A673 (cell line): ENCODE measurements around the gene TTC28. TPM values are rescaled to one million over a fixed set of nuclear protein-coding genes. Genes with fewer than 3 reads are reported as not detected.

Experiments
- BruUV-seq: library from RNA; stranded (reverse); fragments of 400-500 nt; replicated peaks from 2 replicates; lab custom pipeline; 2021; lab: Mats Ljungman, UMichigan
- CTCF ChIA-PET: fragments of 300-600 bp; sonication (Branson Sonifier 250); formaldehyde crosslinking; loops from one replicate; lab custom pipeline; 2022; ENCODE audit warnings: antibody characterized with exemption; lab: Charles Lee
- POLR2A ChIA-PET: fragments of 300-600 bp; sonication (Branson Sonifier 250); formaldehyde crosslinking; loops from one replicate; lab custom pipeline; 2022; ENCODE audit warnings: antibody characterized with exemption; ENCODE audit not compliant: low non-redundant PET; lab: Charles Lee
- DNase-seq: peaks from one replicate; pipeline ENCODE4 v3.0.0-alpha.2; 2015; ENCODE audit warnings: low spot score
- H3K27ac ChIP-seq: fragments of 200-600 bp; sonication (generic); 2 replicates; pipeline ENCODE4 v1.5.1; 2016; ENCODE audit warnings: mixed run types, low read depth, mild to moderate bottlenecking, mixed read lengths, antibody characterized with exemption, low read length; ENCODE audit not compliant: poor library complexity, severe bottlenecking
- H3K27me3 ChIP-seq: fragments of 200-600 bp; sonication (generic); replicated peaks from 2 replicates; pipeline ENCODE4 v1.6.1; 2017; ENCODE audit warnings: mixed run types, low read depth, mild to moderate bottlenecking, mixed read lengths, antibody characterized with exemption, low read length; ENCODE audit not compliant: insufficient read depth, poor library complexity
- H3K36me3 ChIP-seq: fragments of 200-600 bp; sonication (generic); 2 replicates; pipeline ENCODE4 v1.6.1; 2016; ENCODE audit warnings: mixed run types, mild to moderate bottlenecking, mixed read lengths, antibody characterized with exemption, low read length; ENCODE audit not compliant: insufficient read depth, poor library complexity, severe bottlenecking
- H3K4me1 ChIP-seq: fragments of 200-600 bp; sonication (generic); 2 replicates; pipeline ENCODE4 v1.6.1; 2017; ENCODE audit warnings: mixed run types, mild to moderate bottlenecking, mixed read lengths, antibody characterized with exemption, low read length; ENCODE audit not compliant: insufficient read depth, poor library complexity, severe bottlenecking
- H3K4me3 ChIP-seq: fragments of 200-600 bp; sonication (generic); 2 replicates; pipeline ENCODE4 v1.5.1; 2016; ENCODE audit warnings: low read depth, mixed run types, mild to moderate bottlenecking, mixed read lengths, low read length; ENCODE audit not compliant: poor library complexity, severe bottlenecking
- H3K9me3 ChIP-seq: fragments of 200-600 bp; sonication (generic); 2 replicates; pipeline ENCODE4 v1.6.1; 2016; ENCODE audit warnings: mixed run types, low read depth, mild to moderate bottlenecking, mixed read lengths, antibody characterized with exemption, low read length; ENCODE audit not compliant: poor library complexity, severe bottlenecking
- CTCF ChIP-seq: fragments of 300-800, 200-600 bp; sonication (generic); conservative IDR thresholded peaks from 2 replicates; pipeline ENCODE4 v1.5.1; 2017; ENCODE audit warnings: low read depth, mild to moderate bottlenecking, antibody characterized with exemption, low read length, moderate library complexity, mixed read lengths
- EZH2 ChIP-seq: fragments of 200-600 bp; sonication (generic); IDR thresholded peaks from 2 replicates; pipeline ENCODE4 v1.6.1; 2017; ENCODE audit warnings: borderline replicate concordance, low read depth, mild to moderate bottlenecking, mixed read lengths, antibody characterized with exemption, low read length; ENCODE audit not compliant: poor library complexity, severe bottlenecking
- intact Hi-C: fragments of 100-400 bp; cut with micrococcal nuclease; formaldehyde crosslinking; loops from one replicate; pipeline ENCODE4 v1.10.0; 2022; ENCODE audit not compliant: unreplicated experiment
- total RNA-seq: library from RNA; stranded (reverse); gene quantifications from 2 replicates; pipeline ENCODE4 v1.2.3, GENCODE V29; 2021

The TTC28 gene
- total RNA-seq, 1 experiment from 2014 or later, result 48.7 TPM

- DNase-seq, result no peak
- TF ChIP-seq CTCF (no peak), EZH2 (no peak)
- Histone ChIP-seq H3K36me3 (no peaks in the 10 kb centered on the region), H3K27me3 (no peaks in the 10 kb centered on the region), H3K4me1 (no peaks in the 10 kb centered on the region), H3K27ac (no peak overlapping the region), H3K4me3 (no peak overlapping the region), H3K9me3 (no peaks in the 10 kb centered on the region)
- POLR2A ChIA-PET, result interaction anchor here (0.6 kb wide), 1 partner anchor 50 kb away, joined by 3 read pairs; no protein-coding TSS in a partner anchor
- CTCF ChIA-PET, result no interaction called here
- intact Hi-C loops, result no loop called here
- no TSS peak for BruUV-seq
These were observed 682.7 kb downstream of the TTC28 start for GRCh38 chr22:27996981-27997380.

- Histone ChIP-seq H3K9me3 (no peaks in the 10 kb centered on the region), H3K27me3 (no peaks in the 10 kb centered on the region), H3K27ac (no peak overlapping the region), H3K4me3 (no peak overlapping the region), H3K36me3 (no peaks in the 10 kb centered on the region), H3K4me1 (no peaks in the 10 kb centered on the region)
- TF ChIP-seq CTCF, result no peak
- TF ChIP-seq EZH2, result no peak
- POLR2A ChIA-PET, result interaction anchor here (0.6 kb wide), 1 partner anchor 51 kb away, joined by 3 read pairs; no protein-coding TSS in a partner anchor
- CTCF ChIA-PET, result no interaction called here
- no peak for DNase-seq
- BruUV-seq, result no TSS peak
- intact Hi-C loops, result no loop called here
These were observed 683.1 kb downstream of the TTC28 start for GRCh38 chr22:27996529-27996925.

GRCh38 chr22:27995801-27996528 is 683.7 kb downstream of the TTC28 start:
- Histone ChIP-seq H3K36me3 (no peaks in the 10 kb centered on the region), H3K27ac (no peak overlapping the region), H3K9me3 (no peaks in the 10 kb centered on the region), H3K4me3 (no peak overlapping the region), H3K27me3 (no peaks in the 10 kb centered on the region), H3K4me1 (no peaks in the 10 kb centered on the region)
- no peak for DNase-seq
- TF ChIP-seq EZH2, result no peak
- TF ChIP-seq CTCF, result no peak
- POLR2A ChIA-PET, result no interaction called here
- BruUV-seq, result no TSS peak
- CTCF ChIA-PET, result no interaction called here
- intact Hi-C loops, result no loop called here
